Measurements from ENCODE around the gene PIP5K1B.

The PIP5K1B gene

DNA sequence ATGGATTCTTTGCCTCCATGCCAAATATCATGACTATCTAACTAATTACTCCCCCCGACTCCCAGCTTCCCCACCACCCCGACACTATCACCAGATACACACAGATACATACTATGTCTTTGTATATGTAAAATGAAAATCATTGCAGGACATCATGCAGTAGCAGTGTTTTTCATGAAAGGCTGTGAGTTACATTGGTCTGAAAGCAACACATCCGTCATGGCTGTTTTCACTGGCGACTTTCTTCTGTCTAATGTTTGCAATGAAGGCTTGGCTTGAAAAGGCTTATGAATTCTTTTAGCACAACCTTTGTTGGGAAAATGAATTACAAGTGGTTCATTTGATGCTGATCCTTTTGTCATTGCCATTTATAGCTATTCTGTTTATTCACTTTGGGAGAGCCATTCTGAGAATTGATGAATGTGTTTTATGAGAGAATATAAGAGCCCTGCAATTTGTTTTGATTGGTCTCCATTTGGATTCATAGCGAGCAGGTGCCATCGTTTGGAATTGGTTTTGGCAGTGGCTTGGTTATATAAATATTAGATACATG, 103.4 kb downstream of the PIP5K1B start:
- no peak for DNase-seq (ENCODE audit: low read depth in 2 of 2)

DNA sequence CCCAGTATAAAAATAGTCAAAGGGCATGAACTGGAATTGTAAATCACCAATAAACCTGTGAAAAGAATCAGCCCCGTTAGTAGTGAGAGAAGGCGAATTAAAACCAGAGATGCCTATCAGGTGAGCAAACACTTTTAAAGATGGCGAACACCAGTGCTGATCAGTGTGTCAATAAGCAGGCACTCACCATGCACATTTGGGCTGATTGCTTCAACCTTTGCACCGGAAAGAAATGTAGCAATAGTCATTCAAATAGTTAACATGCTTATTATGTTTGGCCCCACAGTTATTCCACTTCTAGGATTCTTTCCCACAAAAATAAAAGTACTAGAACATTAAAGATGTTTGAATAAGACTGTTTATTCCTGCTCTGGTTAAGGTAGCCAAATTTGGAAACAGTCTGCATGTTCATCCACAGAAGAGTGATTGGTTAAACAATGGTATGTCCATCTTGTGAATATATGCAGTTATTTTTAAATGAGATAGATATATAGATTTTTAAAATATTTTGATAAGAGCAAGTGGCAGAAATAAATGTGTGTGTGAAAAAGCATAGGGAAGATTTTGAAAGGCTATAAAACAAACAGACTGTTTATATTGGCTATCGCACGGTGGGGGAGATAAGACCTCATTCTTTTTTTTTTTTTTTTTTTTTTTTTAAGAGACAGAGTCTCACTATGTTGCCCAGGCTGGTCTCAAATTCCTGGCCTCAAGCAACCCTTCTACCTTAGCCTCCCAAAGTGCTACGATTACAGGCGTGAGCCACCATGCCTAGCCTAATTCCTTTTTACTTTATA, 112.2 kb downstream of the PIP5K1B start:
- DNase-seq (ENCODE audit: low read depth in 2 of 2) = no peak

DNA sequence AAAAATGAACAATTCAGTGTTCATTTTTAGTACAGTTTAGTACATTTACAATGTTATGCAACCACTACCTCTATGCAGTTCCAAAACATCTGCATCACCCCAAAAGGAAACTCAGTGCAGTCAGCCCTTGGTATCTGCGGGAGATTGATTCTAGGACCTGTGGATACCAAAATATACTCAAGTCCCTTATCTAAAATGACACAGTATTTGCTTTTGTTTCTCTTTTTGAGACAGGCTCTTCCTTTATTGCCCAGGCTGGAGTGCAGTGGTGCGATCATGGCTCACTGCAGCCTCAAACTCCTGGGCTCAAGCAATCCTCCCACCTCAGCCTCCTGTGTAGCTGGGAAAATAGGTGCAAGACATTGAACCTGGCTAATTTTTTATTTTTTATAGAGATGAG, 114.0 kb downstream of the PIP5K1B start:
- no peak for DNase-seq (ENCODE audit: low read depth in 2 of 2)

DNA sequence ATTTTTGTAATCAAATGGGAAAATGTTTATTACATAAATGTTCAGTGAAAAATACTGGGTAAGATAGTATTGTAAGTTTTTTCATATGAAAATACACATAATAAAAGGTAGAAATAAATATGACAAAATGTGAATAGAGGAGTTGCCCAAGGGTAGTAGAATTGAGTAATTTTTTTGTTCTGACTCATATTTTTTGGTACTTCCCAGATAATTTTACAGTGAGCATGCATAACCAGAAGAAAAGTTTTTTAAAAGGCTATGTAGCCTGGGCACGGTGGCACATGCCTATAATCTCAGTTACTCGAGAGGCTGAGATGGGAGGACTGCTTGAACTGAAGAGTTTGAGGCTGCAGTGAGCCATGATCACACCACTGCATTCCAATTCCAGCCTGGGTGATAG, 116.9 kb downstream of the PIP5K1B start:
- DNase-seq (ENCODE audit: low read depth in 2 of 2) = no peak

DNA sequence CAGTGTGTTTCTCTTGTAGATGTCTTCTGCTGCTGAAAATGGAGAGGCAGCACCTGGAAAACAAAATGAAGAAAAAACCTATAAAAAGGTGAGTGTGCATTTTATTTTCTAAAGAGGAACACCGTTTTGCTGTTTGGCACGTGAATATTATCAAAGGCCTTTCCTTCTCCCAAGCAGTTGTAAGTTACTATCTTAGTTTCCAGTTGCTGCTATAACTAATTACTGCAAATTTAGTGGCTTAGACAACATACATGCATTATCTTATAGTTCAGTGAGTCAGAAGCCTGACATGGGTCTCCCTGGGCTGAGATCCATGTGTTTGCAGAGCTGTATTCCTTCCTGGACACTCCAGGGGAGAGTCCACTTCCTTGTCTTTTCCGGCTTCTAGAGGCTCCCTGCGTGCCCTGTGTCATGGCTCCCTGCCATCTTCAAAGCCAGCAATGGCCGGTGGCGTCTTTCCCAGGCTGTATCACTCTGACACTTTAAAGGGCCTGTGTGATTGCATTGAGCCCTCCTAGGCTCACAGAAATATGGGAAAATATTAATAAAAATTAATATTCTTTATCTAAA, 117.6 kb downstream of the PIP5K1B start:
- no peak for DNase-seq (ENCODE audit: low read depth in 2 of 2)

DNA sequence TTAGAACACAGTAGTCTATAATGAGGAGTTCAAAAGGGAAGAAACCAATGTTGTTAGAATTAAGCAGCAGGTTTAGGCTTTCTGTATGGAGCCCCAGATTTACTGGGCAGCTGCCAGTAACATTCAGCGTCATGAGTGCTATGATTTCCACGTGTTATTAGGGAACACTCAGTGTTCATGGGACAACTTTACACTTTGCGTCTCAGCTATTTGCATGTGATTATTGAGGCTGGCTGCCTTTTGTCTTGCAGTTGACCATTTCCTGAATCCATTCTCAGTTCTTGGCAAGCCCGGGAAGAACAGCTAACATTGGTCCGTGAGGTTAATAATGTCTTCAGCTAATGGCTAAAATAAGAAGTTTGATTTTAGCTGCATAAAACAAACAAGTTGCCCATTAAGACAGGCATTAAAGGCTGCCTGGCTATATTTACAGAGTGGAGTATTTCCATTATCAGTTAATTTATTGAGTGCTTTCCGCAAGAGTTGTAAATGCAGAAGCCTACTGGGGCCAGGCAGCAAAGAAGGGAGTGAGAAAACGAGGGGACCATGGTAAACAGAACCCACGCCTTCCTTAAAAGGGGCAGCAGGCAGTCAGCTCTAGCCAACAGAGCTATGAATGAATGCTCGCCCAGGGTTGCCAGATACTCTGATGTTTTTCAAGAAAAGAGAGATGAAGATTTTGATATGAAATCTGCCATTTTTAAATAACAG, 120.9 kb downstream of the PIP5K1B start:
- DNase-seq (ENCODE audit: low read depth in 2 of 2) = no peak

DNA sequence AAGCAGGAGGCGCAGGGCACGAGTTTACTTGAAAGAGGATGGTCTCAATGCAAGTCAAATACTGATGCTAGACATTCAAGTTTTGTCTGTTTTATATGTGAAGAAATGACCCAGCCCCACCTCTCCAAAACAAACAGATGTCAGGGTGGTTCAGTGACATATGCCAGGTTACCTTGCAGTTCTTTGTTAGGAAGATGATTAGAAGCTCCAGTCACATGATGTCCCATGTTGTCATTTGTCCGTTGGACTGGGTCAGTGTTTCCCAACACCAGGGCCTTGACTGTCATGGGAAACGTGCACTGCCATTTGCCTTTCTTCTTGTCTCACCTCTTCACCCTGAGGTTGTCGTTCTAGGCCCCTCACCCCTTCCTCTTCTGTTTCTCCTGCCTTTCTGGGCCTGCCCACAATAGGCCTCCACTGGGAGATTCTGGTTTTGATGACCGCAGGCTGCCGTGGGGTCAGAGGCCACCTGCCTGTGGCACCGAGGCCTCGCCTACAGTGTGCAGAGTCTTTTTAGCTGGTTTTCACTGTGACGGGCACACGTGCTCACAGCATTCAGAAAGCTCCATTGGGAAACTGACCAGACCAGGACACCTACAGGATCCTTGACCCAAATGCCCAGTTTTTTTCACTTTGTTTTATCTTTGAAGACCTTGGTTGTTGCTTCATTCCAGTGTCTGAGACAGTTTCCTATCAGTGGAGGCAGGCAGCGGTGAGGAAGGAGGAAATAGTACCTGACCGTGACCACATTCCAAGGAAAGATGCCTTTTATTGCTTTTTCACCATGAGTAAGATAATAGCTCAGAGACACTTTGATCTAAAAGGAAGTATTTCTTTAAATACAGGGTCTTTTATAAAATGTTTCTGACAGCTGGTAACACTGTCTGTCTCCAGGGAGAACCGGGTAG, 123.1 kb downstream of the PIP5K1B start:
- DNase-seq (ENCODE audit: low read depth in 2 of 2) = no peak

DNA sequence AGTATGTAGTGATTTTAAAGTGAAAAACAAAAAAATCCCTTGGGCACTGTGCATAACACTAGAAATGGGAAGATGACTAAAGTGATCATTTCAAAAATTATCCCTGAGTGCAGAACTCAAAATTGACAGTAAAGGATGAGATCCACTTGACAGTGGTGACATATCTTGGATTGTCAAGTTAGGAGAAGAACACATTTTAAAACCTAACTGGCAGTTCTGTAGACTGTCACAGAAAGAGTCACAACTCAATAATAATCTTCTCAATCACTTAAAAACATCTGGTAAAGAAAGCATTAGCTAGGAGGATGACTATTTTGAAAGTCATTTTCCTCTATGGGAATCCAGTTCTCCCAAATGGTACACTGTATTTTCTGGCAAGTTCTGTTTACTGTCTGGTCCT, 127.1 kb downstream of the PIP5K1B start:
- DNase-seq (ENCODE audit: low read depth in 2 of 2) = no peak

DNA sequence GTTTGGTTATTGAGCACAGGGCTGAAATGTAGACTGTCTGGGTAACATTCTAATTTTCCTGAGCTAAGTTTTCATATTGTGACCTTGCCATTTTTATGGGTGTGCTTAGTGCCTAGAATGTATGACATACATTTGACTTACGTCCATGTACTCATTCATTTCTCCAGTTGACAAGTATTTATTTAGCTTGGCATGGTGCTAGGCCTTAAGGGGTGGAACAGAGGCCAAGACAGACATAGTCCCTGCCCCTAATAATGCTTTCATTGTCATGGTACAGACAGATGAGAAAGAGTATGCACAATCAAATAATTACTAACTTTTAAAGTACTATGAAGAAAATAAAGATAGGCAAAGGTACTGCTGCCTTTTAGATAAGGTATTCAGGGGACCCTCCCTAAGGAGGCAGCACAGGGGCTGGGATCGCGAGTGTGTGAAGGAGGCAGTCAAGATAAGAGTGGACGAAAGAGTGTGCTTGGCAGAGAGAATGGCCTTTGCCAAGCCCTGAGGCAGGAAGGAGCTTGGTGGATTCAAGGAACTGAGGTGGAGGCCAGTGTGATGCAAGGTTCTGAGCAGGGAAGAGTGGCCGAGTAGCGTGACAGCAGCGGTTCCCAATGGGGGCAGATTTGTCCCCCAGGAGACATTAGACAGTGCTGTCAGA, 128.0 kb downstream of the PIP5K1B start:
- no peak for DNase-seq (ENCODE audit: low read depth in 2 of 2)

DNA sequence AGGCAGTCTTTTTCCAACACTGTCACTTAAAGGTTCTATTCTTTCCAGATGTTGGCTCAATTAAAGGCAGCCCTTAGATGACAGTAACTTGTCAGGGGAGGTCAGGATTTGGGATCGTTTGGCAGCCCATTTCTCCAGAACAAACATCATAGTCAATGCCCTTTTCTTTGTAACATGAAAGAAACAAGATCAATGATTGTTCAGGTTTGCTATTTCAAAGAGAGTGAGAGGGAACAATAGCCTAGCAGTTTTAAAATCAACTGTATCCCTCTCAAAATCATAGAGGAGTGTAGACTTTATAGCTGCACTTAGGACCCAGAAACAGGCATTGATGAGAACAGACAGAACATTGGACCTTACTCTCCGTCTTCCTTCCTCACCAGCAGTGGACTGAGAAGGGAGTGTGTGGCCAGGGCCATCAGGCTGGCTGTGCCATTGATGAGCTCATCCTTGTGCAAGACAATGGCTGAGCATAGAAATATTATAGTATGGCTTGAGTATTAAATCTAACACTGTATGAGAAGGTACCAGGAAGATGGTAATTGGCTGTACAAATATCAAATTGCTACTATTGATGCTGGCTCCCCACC, 130.0 kb downstream of the PIP5K1B start:
- DNase-seq (ENCODE audit: low read depth in 2 of 2) = no peak

DNA sequence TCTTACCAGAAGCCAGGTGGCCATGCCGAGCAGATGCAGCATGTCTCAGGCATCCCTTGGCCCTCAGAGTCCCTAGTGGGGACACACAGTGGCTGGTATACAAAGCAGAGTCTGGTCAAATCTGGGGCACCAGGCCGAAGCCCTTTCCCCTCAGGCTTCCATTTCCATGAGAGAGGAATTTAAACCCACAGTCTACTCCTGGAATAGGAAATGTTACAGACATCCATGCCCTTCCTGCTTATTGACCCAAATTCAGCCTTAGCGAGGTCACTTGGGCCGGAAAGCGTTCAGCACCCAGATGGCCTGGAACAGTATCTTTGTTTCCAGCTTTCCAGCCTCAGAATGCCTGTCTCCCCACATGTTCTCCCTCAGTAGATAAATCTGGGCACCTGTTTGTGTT, 131.7 kb downstream of the PIP5K1B start:
- no peak for DNase-seq (ENCODE audit: low read depth in 2 of 2)

DNA sequence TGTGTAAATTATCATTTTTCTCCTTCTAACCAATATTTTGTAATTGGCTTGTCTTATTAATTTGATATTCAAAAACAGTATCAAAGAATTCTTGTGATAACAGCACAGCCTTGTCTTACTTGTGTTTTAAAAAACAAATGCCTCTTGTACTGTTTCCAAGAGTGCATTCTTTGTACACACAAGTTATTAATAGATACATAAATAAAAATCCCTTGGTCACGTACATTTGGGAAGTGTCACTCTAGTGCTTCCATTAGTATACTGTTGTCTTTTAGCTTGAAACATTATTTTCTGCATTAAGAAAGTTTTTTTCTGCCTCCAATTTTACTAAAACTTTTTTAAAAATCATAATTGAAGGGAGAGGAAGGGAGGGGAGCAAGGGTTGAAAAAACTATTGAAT, 133.2 kb downstream of the PIP5K1B start:
- no peak for DNase-seq (ENCODE audit: low read depth in 2 of 2)

DNA sequence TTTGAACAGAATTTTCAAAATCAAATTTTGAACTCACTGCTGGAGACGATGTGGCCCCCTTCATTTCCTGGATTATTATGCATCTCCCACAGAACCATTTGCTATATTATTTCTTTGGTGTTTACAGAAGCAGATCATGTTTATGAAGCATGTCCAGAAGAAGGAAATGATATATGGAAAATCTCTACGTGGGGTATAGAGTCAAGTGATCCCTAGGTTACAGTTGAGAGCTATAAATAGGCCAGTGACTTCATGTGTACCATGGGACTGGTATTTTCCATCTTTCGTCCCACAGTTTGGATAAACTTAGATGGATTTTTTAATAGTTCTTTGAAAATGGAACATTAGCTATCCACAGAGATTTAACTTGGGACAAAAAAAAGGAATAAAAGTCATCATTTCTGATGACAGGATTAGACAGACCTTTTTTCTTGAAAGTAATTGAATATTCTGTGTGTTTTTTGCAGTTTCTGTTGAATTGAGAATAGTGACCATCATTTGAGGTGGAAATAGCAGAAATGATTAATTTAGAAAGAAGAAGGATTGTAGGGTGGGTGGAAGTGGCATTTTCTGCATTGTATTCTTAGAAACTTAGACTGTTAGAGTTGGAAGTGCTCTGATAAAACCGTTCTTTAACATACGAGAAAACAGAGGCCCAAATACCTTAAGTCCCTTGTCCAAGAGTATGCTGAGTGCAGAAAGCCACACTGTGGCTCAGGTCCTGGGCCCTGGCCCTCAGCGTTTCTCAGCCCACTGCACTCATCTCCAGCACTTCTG, 136.4 kb downstream of the PIP5K1B start:
- DNase-seq (ENCODE audit: low read depth in 2 of 2) = no peak

DNA sequence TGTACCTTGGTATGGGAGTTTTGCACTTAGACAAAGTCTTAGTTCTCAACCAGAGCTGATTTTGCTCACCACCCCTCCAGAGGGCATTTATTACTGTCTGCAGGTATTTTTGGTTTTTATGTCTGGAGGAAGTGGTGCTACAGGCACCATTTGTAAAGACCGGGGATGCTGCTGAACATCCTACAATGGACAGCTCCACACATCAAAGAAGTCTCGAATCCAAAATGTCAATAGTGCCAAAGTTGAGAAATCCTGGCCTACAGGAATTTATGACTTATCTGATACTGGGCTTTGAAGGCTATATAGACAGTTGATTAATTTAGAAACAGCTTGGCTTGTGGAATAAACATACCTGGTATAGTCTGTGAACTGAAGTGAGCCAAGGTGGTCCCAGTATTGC, 137.5 kb downstream of the PIP5K1B start:
- no peak for DNase-seq (ENCODE audit: low read depth in 2 of 2)

DNA sequence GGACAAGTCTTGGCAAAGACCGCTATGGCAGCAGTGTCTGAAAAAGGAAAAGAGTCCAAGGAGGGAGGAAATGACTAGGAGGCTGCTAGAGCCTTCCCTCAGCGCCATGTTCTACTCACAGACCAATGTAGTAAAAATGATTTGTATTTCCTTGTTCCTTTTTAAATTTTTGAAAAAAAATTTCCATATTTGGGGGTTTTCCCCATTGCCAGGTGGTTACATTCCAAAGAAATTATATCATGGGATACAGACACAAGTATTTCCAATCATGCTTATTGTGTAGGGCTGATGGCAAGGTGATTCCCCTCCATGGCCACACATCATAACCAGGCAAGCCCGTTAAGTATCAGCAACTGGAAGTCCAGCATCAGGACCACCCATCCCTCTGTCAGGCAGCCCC, 138.2 kb downstream of the PIP5K1B start:
- DNase-seq (ENCODE audit: low read depth in 2 of 2) = no peak

DNA sequence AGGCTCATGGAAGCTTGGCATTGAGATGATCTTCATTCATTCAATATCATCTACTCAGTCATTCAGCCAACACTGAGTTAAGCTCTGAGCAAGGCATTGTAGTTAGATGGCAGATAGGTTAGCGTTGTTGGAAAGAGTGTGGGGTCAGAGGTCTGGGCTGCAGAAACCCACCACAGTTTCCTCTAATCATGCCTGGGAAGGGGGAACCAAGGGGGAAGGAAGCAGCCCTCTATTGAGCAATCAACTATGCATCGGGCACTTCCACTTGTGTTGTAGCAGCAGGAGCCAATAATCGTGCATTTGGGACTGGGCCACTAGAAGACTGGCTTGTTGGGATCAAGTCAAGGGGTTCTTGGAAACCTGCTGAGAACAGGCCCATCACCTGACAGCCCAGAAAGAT, 139.1 kb downstream of the PIP5K1B start:
- no peak for DNase-seq (ENCODE audit: low read depth in 2 of 2)

DNA sequence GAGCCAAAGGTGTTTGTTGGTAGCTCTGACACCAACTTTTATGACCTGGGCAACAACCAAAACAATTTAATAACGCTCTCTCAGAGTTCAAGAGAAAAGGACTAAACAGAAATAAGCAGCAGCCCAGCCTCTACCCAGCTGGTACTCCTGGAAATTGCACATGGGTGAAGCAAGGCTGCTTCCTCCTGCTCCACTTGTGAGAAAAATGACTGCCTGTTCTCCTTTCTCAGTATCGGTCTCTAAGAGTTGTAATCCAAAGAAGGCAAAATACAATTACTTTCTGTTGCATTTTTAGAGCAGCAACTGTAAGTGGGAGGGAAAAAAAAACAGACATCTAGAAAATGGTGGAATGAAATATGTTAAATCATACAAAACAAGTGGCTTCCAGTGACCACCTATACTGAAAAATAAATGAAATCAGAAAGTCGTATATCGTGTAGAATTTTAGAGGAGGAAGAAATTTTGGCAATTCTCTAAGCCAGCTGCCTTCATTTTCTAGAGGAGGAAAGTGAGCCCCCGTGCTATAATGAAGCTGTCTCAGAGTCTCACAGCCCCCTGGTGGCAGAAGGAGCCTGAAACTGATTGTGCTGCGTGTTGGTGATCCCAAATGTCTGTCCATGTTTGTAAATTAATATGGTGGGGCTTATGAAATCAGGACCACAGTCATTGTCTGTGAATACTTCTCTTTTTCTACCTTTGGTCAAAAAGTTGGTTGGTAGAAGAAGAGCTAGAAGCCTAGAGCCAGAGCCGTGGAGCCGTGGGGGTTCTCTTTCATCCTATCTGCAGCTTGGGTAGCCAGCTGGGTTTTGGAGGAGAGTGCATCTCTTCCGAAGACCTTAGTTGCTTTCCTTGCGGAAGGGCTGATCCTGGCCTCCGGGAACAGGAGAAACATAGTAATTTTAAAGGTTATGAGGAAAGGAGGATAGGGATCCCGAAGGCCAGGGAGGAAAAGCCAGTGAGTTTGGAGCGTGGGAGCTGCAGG, 139.9 kb downstream of the PIP5K1B start:
- no peak for DNase-seq (ENCODE audit: low read depth in 2 of 2)

DNA sequence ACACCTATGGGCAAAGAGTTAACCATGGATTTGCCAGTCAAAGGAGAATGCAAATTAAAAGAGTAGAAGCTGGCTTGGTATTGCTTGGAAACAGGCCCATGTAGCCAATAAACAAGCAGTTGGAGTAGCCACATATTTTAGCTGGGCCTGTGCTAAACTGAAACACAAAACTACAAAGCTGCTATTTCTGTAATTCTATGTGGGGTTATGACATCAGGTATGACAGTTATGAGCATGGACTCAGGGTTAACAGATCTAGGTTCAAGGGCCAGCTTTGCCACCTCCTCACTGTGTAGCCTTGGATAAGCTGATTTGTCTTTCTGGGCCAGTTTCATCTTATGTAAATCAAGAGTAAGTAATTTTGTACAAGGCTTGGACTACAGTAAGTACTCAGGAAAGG, 142.7 kb downstream of the PIP5K1B start:
- DNase-seq (ENCODE audit: low read depth in 2 of 2) = no peak

DNA sequence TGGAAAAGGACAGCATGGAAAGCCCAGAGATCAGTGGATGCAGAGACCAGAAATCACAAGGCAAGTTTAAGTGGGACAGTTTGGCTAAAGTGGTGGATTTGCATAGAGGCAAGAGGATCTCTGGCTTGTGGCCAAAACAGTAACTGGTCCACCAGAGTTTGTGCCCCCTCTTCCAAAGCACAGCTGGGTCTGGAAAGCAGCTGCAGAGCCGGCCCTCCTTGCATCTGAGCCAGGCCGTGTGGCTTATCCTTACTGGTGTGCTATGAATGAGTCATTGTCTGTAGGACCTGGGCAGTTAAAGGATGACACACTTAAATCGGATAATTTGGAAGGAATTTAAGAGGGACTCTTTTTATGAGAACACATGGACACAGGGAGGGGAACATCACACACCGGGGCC, 146.6 kb downstream of the PIP5K1B start:
- no peak for DNase-seq (ENCODE audit: low read depth in 2 of 2)
